HG02798 (cell line): ENCODE data around the gene F11R.
"Not testable (repeated sequence)": the region's sequence is repeated elsewhere in the genome, so short reads cannot be mapped to it uniquely, and the experiment has no call there.

Source experiments
- ATAC-seq: cut with Tn5 transposase; IDR thresholded peaks from one replicate; pipeline ENCODE4 v1.9.1; 2021; ENCODE audit warnings: mild to moderate bottlenecking; ENCODE audit not compliant: unreplicated experiment, poor library complexity

The F11R gene

DNA sequence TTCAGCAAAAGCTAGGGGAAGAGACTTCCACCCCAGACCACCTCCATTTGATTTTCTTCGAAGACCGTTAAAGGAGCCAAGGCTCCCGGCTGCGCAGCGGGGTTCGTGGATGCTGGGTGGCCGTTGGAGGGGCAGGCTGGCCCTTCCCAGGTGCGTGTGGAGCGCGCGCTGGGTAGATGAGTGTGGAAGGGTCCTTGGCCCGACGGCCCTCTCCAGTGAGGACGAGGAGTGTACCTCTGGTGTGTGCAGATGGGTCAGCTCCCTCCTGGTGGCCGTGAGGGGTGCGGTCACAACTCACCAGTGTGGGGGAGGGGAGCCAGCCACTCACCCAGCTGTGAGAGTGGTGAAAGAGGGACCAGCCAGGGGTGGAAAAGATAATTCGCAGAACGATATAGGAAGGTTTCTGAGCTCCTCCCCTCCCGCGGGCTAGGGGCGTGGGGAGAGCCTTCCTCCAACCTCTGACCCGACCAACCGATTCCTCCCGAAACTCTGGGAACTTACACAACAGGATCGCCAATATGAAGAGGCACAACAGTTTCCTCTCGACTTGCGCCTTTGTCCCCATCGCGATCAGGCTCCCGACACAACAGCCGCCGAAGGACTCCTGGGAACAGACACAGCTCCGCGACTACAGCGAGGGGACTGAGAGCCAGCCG lies at the start of gene F11R:
Gene F11R, minus strand, starts transcription at position 644 of the 656 bp plus-strand sequence. Its CDS starts 79 bp downstream, at position 565.
- ATAC-seq, result peak; percentile 34

DNA sequence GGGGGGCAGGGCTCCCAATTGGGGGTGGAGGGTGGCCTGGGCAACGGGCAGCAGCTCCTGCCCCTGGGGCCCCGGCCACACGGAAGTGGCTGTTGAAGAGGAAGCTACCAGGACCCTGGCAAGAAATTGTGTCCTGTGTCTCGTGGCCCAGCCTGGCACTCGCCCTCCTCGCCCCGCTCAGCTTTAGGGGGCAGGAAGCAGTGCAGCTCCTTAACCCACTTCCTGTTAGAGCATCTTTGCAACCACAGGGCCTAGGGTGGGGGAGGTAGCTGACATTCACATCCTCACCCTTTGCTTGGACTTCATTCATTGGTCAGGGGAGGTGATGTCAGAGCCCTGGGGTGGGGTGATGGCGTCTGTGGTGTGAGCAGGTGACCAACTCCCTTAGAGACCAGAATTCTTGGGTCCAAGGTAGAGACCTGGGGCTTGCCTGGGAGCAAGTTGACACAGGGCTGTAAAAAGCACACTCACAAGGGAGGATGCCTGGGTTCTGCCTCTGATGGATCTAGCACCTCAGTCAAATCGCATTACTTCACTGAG lies 48.8 kb upstream of the F11R start, which contains the start of gene ARHGAP30:
Gene ARHGAP30, minus strand, starts transcription at position 161 of the 540 bp plus-strand sequence. CDS start 267 bp downstream, outside the sequence.
- peak; percentile 88 for ATAC-seq

- peak; percentile 1 for ATAC-seq
These were observed 48.3 kb upstream of the F11R start for GRCh38 chr1:161069241-161069640.

DNA sequence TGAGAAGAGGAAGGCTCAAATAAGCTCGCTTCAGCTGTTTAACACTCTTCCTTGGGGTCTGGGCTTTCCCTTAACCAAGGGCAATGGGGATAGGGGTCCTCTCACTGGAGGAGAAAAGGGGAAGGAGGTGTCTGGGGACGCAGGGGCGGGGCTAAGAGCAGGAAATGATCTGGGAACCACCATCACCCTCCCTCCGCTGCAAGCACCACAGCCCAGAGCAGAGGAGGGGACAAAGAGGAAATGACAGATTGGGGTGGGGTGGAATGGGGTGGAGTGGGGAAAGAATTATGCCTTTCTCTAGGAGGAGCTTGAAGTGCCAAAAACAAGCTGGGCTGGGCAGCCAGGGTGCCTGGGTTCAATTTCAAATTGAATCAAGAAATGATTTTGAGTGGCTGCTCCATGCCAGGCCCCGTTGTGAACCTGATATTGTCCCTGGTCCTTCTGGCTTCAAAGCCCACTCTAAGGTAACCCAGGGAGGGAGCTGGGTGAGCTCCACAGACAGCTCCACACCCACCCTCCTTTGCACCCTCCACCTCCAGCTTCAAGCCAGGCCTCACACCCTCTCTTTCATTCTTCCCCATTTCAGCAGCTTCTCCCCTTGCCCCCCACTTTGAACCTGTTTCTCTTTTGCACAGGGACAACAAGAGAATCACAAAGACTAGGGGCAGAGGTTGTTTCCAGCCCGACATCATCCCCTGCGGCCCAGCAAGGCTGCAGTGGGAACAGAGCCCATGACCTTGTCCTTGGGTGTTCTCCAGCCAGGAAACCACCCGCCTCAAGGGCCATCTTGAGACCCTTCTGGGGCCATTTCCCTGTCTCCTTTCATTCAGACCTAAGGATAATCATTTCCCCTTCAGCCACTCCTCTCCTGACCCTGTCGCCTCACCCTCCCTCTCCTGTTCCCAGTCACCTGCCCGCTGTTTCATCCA lies 47.6 kb upstream of the F11R start:
- peak; percentile 50 for ATAC-seq

- no peak for ATAC-seq
These were observed 45.7 kb upstream of the F11R start for GRCh38 chr1:161066694-161067093.

DNA sequence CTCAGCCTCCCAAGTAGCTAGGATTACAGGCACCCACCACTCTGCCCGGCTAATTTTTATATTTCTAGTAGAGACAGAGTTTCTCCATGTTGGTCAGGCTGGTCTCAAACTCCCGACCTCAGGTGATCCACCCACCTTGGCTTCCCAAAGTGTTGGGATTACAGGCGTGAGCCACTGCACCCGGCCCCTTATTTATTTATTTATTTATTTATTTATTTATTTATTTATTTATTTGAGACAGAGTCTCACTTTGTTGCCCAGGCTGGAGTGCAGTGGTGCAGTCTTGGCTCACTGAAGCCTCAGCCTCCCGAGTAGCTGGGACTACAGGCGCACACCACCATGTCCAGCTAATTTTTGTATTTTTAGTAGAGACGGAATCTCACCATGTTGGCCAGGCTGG lies 44.7 kb upstream of the F11R start:
- not testable (repeated sequence) for ATAC-seq

GRCh38 chr1:161063936-161064335 lies 43.0 kb upstream of the F11R start:
- ATAC-seq, result not testable (repeated sequence)

DNA sequence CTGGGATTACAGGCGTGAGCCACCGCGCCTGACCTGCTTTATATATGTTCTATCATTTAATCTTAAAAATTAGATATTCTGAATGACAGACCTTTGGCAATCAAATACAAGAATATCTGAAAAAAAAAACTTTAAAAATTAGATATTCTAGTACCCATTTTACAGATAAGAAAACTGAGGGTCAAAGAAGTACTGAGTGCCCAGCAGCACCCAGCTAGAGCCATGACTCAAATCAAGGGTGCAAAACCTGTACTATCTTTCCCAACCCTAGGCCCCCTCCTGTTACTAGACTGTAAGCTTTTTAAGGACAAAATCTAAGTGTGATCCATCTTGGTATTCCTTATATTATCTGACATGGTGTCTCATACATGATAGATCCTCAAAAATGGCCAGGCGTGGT lies 40.5 kb upstream of the F11R start:
- ATAC-seq, result no peak

- no peak for ATAC-seq
These were observed 38.3 kb upstream of the F11R start for GRCh38 chr1:161059293-161059692.

GRCh38 chr1:161054805-161055204 lies 33.9 kb upstream of the F11R start:
- no peak for ATAC-seq

- no peak for ATAC-seq
These were observed 33.3 kb upstream of the F11R start for GRCh38 chr1:161054232-161054631.

- ATAC-seq, result no peak
These were observed 31.9 kb upstream of the F11R start for GRCh38 chr1:161052899-161053298.

DNA sequence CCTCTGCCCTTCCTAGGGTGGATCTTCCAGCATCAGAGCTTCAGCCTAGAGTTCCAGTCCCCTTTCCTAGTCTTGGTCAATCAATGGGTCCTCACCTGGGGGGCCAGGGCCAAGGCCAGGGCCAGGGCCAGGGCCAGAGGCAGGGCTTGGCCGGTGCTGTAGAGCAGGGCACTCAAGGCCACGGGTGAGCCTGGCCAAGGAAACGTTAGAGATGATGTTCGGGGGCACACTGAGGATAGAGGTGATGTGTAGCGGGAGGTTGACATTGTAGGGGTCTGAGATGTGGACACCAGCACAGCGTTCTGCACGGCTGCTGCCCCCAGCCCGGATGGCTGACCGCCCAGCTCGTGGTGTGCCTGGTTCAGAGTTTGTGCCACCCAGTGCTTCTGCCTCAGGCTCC lies 30.3 kb upstream of the F11R start:
- ATAC-seq, result no peak

DNA sequence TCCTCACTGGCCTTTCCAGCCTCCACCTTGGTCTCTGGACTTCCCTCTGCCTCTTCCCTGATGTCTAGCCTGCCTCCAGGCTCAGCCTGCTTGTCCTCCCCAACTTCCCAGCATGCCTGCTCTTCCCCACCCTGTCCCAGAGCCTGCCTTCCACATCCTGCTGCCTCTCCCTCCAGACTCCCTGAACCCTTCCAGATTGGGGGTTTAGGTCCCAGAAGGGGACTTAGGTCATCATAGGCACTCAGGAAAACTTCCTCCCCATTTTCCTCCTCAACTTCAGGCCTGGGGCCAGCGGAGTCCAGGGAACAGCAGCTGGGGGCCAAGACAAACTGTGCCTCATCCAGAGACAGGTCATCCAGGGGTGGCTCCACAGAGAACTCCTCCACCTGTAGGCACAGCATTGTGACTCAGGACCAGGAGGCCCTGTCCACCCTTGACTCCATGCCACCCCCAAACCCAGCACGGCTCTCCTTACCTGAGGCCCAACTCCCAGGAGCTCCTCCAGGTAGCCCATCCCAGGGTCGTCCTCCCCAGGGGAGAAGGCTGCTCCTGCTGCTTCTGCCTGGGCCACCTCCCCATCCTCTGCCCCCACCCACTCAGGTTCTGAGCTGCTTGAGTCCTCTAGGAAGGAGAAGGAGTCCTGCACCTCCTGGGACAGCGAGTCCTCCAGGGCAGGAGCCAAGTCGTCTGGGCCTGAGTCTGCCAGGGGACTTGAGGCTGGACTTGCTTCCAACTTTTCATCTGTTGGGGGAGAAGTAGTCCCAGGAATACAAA lies 28.2 kb upstream of the F11R start:
- ATAC-seq, result no peak

DNA sequence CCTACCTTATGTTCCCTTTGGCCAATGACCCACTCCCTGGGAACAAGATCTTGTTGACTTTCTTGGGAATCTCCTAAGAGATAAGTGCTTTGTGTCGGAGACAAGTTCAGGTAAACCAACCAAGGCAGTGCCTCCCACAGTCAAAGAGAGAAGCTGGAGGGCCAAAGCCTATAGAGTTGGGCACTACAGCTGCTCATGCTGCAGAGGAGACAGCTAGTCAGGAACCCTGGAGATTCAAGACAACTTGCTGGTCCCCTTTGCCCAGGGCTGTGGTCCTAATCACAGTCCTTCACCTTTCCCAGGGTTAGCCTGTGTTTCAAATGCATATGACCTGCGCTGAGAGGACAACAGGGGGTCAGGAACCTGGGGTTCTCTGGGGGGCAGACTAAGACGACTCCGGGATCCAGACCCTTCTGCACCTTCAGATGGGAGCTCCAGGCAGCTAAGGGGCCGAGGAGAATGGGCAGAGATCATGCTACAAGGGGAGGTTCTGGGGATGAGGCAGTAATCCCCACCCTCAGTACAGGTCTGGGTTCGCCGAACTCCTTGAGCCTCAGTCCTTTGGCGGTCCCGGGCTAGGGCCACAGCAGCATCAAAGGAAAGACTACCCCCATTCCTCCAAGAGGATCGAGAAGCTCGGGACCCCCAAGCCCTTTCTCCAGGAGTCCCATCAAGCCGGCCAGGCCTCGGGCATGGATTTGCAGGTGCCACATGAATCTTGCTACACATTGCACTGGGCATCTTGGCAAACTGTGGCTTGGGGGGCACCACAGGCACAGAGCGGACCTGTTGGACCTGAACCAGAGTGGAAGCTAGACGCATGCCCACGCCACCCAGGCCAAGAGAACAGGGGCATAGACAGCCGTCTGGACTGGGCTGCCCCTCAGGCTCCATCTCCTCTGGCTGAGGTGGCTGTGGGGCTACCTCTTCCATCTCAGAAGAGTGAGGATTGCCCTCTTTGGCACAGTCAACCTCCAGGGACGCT lies 26.8 kb upstream of the F11R start:
- ATAC-seq, result no peak

DNA sequence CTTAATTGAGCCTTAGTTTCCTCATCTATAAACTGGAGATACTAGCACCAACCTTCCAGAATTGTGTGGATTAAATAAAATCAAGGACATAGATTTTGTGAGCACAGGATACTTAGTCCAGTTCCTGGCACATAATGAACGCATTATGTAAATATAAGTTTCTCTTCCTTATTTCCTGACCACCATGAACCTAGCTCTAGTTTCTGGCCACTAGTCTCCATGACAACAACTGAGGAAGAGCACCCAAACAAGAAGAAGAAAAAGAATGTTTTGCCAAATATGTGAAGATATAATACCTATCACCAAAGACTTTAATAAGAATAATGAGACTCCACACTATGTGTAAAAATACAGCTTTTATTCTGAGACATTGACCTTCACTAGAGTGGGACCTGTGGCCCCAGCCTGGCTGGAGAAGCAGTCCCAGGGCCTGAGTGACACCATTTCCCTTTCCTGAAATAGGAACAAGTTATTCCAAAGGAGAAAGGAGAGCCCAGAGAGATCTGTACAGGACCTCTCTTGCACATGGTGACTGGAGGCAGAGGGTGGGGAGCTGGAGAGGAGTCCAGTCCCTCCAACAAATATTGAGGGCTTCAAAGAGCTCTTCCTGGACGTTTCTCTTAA lies 25.8 kb upstream of the F11R start:
- peak; percentile 34 for ATAC-seq

- ATAC-seq, result peak; percentile 80
These were observed 25.0 kb upstream of the F11R start, which contains the start of gene USF1 for GRCh38 chr1:161045736-161046604. Gene USF1, minus strand, starts transcription at chr1:161045977. Its CDS starts 2,702 bp downstream, at chr1:161043275.
